ENCODE measurements around the gene VKORC1L1.
"Not testable (repeated sequence)": the region's sequence is repeated elsewhere in the genome, so short reads cannot be mapped to it uniquely, and the experiment has no call there.

VKORC1L1 gene

DNA sequence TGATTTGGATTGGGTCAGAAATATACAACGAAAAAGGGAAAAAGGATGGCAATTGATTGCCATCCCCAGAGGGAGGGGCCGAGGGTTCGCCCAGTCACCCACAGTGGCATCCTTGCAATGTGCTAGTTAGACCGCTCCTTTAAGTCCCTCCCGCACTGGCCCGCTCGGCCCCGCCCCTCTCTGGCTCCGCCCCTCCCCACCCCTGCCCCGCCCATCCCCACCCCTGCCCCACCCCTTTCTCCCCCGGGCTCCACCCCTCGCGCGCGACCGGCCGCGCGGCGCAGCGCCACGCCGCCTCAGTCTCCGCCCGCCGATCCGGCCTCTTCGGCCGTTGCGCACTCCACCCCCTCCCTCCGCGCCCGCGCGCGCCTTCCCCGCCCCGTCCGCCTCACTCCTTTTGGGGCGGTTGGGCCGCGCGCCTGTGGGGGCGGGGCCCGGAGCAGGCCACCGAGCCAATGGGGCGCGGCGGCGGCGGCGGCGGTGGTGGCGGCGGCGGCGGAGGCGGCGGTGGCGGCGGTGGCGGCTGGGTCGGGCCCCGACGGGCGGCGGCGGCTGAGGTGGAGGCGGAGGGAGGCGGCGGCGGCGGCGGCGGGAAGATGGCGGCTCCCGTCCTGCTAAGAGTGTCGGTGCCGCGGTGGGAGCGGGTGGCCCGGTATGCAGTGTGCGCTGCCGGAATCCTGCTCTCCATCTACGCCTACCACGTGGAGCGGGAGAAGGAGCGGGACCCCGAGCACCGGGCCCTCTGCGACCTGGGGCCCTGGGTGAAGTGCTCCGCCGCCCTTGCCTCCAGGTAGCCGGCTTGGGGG lies at the start of gene VKORC1L1:
TSS of gene VKORC1L1 (plus strand) at position 299 of the 806 bp plus-strand sequence. CDS start at position 597, 298 bp downstream.
- DNase-seq (ENCODE audit: low read depth, low spot score): peak; percentile 86

DNA sequence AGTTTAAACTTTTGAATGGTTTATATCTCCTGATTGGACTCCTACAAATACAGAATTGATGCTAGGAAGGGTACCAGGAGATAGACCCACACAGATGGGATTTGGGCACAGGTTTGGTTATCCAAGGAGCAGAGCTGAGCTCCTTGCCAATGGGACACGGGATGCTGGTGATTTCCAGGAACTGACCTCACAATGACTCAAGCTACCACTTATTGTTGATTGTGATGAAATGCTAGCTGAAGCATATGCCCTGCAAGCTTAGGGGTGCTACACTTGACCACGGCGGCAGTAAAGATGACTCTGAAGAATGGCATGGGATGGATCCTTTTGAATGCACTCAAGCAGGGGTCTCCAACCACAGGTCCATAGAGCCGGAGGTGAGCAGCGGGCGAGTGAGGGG lies 45.5 kb upstream of the VKORC1L1 start:
- DNase-seq (ENCODE audit: low read depth, low spot score): no peak

DNA sequence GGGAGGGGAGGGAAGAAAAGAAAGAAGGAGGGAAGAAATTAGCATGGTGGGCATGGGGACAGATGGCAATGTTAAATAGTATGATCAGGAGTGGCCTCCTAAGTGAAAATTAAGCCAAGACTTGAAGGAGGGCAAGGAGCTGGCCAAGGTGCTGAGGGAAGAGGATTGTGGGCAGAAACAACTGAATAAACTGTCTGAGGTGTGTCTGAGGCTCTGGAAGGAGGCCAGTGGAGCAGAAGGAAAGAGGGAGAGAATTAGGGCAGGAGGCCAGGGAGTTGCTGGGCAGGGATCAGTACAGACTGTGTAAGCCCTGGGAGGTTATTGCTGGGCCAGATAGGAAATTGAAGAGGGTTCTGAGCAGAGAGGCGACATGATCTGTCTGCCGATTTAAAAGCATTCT lies 40.6 kb upstream of the VKORC1L1 start:
- DNase-seq (ENCODE audit: low read depth, low spot score): no peak

DNA sequence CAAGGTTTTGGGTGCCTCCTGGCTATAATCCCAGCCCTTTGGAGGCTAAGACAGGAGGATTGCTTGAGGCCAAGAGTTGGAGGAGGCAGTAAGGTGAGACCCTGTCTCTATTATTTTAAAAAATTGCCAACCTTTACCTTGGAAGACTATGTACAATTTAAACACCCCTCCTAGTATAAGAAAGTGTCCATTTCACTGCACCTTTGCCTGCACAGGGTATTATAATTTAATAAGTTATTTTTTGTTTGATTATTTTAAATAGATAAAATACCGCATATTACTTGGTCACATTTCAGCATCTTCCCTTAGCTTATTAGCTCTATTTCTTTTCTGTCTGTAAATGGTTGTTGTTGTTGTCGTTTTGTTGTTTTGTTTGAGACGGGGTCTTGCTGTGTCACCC lies 36.2 kb upstream of the VKORC1L1 start:
- DNase-seq (ENCODE audit: low read depth, low spot score): not testable (repeated sequence)

DNA sequence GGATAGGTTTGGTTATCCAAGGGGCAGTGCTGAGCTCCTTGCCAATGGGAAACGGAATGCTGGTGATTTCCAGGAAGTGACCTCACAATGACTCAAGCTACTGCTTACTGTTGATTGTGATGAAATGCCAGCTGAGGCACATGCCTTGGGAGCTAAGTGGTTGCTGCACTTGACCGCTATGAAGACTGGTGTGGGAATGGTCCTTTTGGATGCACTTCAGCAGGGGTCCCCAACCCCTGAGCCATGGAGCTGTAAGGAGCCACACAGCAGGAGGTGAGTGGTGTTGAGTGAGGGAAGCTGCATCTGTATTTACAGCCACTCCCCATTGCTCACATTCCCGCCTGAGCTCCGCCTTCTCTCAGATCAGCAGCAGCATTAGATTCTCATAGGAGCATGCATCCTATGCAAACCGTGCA lies 35.3 kb upstream of the VKORC1L1 start:
- DNase-seq (ENCODE audit: low read depth, low spot score): not testable (repeated sequence)

DNA sequence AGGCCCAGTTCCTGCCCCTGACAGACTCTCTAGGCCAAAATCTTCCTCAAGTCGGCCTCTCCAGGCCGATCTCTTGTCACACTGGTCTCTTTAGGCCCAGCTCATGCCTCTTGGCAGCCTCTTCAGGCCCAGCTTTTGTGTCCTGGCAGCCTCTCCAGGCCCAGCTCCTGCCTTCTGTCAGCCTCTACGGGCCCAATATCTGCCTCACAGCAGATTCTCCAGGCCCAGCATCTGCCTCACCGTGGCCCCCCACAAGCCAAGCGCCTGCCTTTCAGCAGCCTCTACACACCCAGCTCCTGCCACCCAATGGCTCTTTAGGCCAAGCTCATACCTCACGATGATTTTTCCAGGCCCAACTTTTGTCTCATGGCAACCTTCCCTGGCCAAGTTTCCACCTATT lies 33.0 kb upstream of the VKORC1L1 start:
- DNase-seq (ENCODE audit: low read depth, low spot score): no peak

DNA sequence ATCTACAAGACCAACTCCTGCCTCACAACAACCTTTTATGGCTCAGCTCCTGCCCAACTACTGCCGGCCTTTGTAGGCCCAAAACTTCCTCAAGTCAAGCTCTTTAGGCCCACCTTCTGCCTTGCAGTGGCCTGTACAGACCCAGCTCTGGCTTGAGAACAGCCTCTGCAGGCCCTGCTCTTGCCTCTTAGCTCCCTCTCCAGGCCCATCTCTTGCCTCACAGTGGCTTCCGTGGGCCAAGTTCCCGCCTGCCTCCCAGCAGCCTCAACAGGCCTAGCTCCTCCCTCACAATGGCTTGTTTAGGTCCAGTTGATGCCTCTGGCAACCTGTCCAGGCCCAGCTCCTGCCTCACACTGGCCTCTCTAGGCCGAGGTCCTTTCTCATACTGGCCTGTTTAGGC lies 32.4 kb upstream of the VKORC1L1 start:
- DNase-seq (ENCODE audit: low read depth, low spot score): no peak

DNA sequence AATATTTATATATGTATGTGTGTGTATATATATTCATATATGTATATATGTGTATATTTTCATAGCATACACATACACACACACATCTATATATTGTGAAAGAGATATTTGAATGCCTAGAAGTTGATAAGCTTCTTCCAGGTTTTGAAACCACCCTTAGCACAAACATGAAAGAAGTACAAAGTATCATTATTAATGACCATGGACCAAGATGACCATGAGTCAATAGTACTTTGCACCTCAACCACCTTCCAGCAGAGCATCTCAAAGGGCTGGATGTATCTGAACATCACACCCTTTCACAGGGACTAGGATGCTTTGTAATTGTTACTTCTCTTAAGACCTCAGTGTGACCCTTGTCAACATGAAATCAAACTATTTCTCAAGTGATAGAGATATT lies 29.3 kb upstream of the VKORC1L1 start:
- DNase-seq (ENCODE audit: low read depth, low spot score): not testable (repeated sequence)

DNA sequence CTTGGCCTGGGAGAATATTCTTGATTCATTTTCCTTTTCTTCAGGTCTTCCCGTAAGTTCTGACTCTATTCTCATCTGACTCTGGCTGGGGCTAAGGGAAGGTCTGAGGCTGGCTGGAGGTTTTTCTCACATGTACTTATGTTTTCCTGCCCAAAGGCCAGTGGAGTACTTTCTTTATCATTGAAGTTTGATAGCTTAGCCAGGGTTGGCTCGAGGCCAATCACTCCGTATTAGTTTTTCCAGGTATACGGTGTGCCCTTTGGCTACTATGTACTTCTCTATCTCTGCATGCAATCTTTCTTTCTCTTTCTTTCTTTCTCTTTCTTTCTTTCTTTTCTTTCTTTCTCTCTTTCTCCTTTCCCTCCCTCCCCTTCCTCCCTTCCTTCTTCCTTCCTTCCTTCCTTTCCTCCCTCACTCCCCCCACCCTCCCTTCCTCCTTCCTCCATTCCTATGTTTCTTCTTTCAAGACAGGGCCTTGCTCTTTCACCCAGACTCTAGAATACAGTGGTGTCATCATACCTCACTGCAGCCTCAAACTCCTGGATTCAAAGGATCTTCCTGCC lies 26.8 kb upstream of the VKORC1L1 start:
- DNase-seq (ENCODE audit: low read depth, low spot score): no peak

DNA sequence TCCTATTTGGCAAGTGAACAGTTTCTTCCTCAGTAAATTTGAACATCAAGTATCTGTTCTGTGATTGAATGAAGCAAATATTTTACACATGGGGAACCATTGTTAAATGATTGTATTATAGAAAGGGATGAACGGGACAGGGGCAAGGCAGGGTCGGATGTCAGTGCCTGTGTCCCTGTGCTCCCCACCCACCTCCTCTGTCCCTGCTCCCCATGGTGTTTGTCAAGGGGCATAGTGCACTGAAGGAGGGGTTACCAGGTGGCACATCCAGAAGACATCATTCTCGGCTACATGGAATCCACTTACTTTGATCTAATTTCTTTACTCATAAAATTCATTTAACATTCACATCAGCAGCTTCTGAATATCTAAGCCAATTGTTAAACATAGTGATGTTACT lies 19.4 kb upstream of the VKORC1L1 start:
- DNase-seq (ENCODE audit: low read depth, low spot score): not testable (repeated sequence)

DNA sequence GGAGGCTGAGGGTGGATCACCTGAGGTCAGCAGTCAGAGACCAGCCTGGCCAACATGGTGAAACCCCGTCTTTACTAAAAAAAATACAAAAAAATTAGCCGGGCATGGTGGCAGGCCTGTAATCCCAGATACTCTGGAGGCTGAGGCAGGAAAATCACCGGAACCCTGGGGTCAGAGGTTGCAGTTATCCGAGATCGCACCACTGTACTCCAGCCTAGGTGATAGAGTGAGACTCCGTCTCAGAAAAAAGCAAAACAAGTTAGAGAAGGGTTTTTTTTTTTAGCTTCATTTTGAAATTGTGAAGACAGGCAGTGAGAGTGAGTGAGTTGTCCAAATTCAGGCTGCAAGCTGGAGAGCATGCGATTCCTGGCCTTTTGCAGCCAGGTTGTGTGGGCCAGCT lies 19.0 kb upstream of the VKORC1L1 start:
- DNase-seq (ENCODE audit: low read depth, low spot score): not testable (repeated sequence)

DNA sequence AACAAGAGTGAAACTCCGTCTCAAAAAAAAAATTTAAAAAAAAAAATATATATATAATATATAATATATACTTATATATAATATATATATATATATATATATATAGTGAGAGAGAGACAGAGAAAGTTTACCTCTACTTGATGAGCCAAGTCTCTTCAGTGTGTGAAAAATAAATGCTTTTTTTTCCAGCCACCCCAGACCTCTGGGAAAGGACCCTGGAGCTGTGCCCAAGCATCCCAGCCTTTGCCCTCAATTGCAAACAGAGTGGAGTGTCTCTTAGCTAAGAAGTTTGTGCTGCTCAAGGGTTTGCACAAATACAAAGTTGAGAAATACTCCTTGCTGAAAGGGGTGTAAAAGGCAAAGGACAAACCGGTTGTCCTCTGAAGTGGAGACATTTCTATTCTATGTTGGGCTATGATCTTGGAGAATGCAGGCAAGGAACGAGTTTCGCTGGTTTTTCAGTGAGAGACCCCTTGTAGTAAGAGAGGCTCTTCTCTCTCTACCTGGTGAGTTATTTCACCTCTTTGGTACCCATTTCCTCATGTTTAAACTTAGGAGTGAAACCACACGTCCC lies 15.5 kb upstream of the VKORC1L1 start:
- not testable (repeated sequence) for DNase-seq (ENCODE audit: low read depth, low spot score)

DNA sequence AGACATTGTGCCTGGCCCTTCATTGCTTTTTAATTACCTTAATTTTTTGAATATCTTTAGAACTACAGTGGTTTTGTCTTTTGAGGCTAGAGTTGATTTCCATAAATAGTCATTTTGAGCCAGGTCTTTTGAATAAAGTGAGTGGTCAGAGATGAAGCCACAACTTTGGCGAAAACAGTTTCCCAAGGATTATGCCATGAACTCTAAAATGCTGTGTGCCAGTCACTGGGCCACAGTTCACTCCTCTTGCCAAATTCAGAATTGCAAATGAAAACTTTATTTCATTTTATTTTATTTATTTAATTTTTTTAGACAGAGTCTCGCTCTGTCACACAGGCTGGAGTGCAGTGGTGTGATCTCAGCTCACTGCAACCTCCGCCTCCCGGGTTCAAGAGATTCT lies 14.2 kb upstream of the VKORC1L1 start:
- not testable (repeated sequence) for DNase-seq (ENCODE audit: low read depth, low spot score)

DNA sequence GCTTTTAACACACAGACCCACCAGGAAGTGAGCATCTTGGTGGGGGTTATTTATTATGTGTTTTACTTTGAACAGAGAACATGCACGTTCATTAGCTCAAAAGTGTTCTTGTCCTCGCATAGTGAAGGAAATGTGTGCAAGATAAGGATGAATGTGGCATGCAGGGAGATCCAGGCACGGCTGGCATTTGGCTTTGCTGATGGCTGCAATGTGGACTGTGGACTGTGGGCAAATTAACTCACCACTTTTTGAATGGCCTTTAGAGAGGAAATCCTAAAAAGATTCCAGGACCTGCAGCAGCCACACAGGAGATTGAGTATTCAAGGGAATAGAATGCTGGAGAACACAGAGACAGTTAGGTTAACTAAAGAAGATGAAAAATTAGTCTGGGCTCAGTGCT lies 6.6 kb upstream of the VKORC1L1 start:
- DNase-seq (ENCODE audit: low read depth, low spot score): not testable (repeated sequence)

DNA sequence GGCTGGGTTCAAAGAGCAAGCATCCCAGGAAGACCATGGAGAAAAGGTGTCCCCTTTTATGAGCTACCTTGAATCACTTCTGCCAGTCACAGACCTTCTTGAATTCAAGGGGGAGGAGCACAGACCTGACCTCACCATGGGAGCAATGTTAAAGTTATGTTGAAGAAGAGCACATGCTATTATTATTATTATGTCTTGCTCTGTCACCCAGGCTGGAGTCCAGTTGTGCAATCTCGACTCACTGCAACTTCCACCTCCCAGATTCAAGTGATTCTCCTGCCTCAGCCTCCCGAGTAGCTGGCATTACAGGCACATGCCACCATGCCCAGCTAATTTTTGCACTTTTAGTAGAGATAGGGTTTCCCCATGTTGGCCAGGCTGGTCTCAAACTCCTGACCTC lies 5.2 kb upstream of the VKORC1L1 start:
- DNase-seq (ENCODE audit: low read depth, low spot score): not testable (repeated sequence)

DNA sequence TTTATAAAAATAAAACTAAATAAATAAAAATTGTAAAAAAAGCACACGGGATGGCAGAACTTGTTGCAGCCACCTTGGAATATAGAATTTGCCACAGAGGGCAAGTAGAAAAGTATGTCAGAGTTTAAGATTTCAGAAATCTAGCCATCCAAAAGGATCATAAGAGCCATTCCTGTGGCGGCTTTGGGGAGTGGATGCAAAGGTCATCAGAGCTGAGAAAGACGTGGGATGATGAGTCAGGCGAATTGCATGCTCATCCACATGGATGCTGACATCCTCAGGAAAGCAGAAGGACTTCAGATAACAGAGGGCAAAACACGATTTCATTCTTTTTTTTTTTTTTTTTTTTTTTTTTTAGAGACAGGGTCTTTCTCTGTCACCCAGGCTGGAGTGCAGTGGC lies 3.6 kb upstream of the VKORC1L1 start:
- DNase-seq (ENCODE audit: low read depth, low spot score): not testable (repeated sequence)

DNA sequence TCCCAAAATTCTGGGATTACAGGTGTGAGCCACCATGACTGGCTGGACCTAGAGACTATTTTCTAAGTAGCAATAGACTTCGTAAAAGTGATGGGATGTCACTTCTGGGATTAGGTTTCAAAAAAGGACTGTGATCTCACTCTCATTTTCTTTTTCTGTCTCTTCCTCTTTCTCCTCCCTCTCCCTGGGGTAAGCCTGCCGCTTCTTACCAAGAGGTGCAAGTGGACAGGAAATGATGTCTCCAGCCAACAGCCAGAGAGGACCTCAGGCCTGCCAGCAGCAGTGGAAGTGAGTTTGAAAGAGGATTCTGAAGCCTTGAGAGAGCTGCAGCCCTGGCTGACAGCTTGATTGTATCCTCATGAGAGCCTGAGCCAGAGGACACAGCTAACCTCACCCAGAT lies 1.4 kb upstream of the VKORC1L1 start:
- DNase-seq (ENCODE audit: low read depth, low spot score): not testable (repeated sequence)

DNA sequence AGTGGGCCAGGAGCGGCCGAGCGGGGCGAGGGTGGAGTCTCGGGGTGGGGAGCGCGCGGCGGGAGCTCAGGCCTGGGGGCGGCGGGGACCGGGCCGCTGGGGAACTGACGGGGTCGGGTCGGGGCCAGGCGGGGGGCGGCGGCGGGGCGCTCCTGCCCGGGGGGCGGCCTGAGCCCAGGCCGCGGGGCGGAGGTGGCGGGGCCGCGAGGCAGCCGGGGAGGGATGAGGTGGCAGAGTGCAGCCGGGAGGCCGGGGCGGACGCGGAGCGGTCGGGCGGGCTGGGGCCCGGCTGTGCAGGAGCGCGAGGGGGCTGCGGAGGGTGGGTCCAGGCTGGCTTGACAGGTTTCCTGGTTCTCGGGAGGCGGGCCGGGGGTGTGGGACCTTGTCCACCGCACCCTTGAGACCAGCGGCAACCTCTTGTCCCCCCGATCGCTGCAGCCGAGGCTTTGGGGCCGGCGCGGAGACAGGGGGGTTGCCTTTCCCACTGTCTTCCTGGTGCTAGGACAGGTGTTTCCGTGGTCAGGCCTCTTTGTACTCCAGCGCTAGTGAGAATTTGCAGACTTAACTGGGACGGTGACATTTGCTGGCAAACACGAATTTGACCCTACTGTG lies 814 bp downstream of the VKORC1L1 start:
- not testable (repeated sequence) for DNase-seq (ENCODE audit: low read depth, low spot score)

DNA sequence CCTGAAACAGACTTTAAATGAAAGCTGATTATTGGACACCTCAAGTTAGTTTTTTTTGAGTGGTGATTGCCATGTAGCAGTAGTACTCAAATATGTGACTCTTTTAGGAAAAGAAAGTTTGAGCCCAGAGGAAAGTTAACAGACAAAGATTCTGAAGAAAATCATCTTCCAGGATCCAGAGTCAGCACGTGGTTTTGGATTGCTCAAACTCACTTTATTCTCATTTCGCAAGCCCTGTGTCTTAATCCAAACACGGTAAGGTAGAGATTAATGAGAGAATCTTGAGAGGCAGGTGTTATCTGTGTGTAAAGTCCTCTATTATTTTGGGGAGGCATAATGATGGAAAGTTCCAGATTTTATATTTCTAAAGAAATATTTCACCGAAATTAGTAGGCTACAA lies 2.8 kb downstream of the VKORC1L1 start:
- DNase-seq (ENCODE audit: low read depth, low spot score): not testable (repeated sequence)

DNA sequence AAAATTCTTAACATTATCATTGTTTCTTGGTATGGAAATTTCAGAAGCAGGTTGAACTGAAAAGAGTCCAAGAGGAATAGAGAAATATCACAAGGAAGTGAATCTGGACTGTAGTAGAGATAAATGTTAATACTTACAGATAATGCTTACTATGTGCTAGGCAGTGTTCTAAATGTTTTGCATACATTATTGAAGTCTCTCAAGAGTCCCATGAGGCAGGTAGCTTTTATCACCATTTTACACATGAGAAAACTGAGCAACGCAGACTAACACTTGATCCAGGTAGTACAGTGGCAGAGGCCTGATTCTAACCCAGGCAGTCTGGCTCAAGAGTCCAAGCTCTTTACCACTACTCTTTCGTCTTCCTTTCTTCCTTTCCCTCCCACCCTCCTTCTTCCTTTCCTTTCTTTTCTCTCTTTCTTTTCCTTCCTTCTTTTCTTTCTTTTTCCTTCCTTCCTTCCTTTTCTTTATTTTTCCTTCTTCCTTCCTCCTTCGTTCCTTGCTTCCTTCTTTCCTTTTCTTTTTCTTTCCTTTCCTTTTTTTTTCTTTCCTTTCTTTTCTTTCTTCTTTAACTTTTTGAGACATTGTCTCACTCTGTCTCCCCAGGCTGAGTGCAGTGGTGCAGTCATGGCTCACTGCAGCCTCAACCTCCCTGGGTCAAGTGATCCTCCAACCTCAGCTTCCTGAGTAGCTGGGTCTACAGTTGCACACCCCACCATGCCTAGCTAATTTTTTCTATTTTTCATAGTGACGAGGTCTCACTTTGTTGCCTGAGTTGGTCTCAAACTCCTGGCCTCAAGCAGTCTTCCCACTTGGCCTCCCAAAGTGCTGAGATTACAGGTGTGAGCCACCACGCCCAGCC lies 6.6 kb downstream of the VKORC1L1 start:
- DNase-seq (ENCODE audit: low read depth, low spot score): not testable (repeated sequence)

DNA sequence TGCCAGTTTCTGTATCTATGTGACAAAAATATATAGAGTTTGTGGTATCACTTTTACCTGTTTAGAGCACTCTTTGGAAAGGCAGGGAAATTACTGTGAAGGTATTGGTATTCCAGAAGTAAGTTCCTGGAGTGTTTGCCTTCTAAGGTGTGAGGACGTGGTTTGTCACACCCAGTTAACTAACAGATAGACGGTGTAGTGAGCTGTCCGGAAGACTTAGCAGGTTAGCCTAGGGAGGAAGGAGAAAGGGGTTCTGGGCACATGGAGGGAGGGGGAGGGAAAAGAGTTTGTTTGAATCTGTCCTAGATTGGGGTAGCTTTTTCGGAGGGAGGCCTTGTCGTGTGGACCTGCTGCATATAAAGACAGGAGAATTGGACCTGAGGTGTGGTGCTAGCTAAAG lies 7.4 kb downstream of the VKORC1L1 start:
- DNase-seq (ENCODE audit: low read depth, low spot score): not testable (repeated sequence)
